Transverse colon (tissue), 4 donors: ENCODE results near the gene EIF2A. TPM values are rescaled to one million over a fixed set of nuclear protein-coding genes. Genes with fewer than 3 reads are reported as not detected.
"Not testable (repeated sequence)": the region's sequence is repeated elsewhere in the genome, so short reads cannot be mapped to it uniquely, and the experiment has no call there.

Source experiments
- DNase-seq: peaks from one replicate; pipeline ENCODE4 v3.0.0-alpha.2; 2019
- H3K27ac ChIP-seq, 4 donors: fragments of 200-600 bp; sonication (generic); 2 replicates each; pipeline ENCODE4 v1.5.1; 2016 to 2018; ENCODE audit warnings: inconsistent platforms in 4 of 4
- H3K27me3 ChIP-seq: fragments of 200-600 bp; sonication (generic); 2 replicates; pipeline ENCODE4 v1.5.1; 2017; ENCODE audit warnings: inconsistent platforms
- H3K36me3 ChIP-seq, 4 donors: fragments of 200-600 bp; sonication (generic); 2 replicates each; pipeline ENCODE4 v1.5.1; 2017 to 2019; ENCODE audit warnings: inconsistent platforms in 4 of 4
- H3K4me1 ChIP-seq, 4 donors: fragments of 200-600 bp; sonication (generic); 2 replicates each; pipeline ENCODE4 v1.5.1; 2017 to 2020; ENCODE audit warnings: inconsistent platforms in 4 of 4
- H3K4me3 ChIP-seq, 4 donors: fragments of 200-600 bp; sonication (generic); 1 replicate in 1 of 4; 2 replicates in 3 of 4; pipeline versions ENCODE4 v1.5.1 to v1.6.1; 2017 to 2019; ENCODE audit warnings: inconsistent platforms in 4 of 4
- H3K9me3 ChIP-seq, 2 donors: fragments of 200-600 bp; sonication (generic); 2 replicates each; pipeline ENCODE4 v1.5.1; 2017 to 2019; ENCODE audit warnings: inconsistent platforms in 2 of 2
- EP300 ChIP-seq: sonication (generic); formaldehyde crosslinking; IDR thresholded peaks from one replicate; pipeline ENCODE4 v1.6.1; 2017; ENCODE audit warnings: antibody characterized with exemption, low read depth
- POLR2A ChIP-seq: fragments of 450-650 bp; IDR thresholded peaks from one replicate; pipeline ENCODE4 v1.6.1; 2016; ENCODE audit warnings: antibody characterized with exemption, mild to moderate bottlenecking, moderate library complexity
- POLR2AphosphoS5 ChIP-seq, 3 donors: sonication (generic); formaldehyde crosslinking; IDR thresholded peaks; one replicate each; pipeline ENCODE4 v1.6.1; 2016; ENCODE audit warnings: antibody characterized with exemption in 3 of 3
- WGBS, 2 donors: methylation state at CpG; one replicate each; pipeline ENCODE4 v1.1.5; 2018; ENCODE audit warnings: low coverage in 1 of 2; 5-methylcytosine and 5-hydroxymethylcytosine counted together
- in situ Hi-C, 4 donors: fragments of 200-750 bp; cut with MboI; loops; one replicate each; pipeline versions ENCODE4 v1.15.0 to v1.15.1; 2017; ENCODE audit warnings: low sequenced_read_pairs in 3 of 4, low pct_ligation_motif_present in 1 of 4, low pct_unique_long_range_greater_than_20kb in 1 of 4
- intact Hi-C: fragments of 100-400 bp; cut with DNase I; formaldehyde crosslinking; loops from one replicate; pipeline ENCODE4 v1.15.1; 2023; ENCODE audit warnings: low total_unique reads
- total RNA-seq, 4 donors: library from RNA; depleted of rRNA; stranded (reverse); fragments of >200 nt; gene quantifications; one replicate each; pipeline ENCODE4 v1.1.0, GENCODE V29; 2016
- TF ChIP-seq, protein P1 (sequence below), 5 experiments: fragments of 200-600 bp in 3 of 5; fragments of 450-650 bp in 2 of 5; sonication (generic) in 3 of 5; IDR thresholded peaks; 1 replicate in 2 of 5; 2 replicates in 3 of 5; pipeline ENCODE4 v1.5.1; 2016 to 2017; ENCODE audit warnings: antibody characterized with exemption in 5 of 5, inconsistent platforms in 3 of 5, mild to moderate bottlenecking in 2 of 5, moderate library complexity in 1 of 5

The EIF2A gene
- total RNA-seq, 4 donors from 2014 or later = 20.9 to 132 (median 72.2) TPM

DNA sequence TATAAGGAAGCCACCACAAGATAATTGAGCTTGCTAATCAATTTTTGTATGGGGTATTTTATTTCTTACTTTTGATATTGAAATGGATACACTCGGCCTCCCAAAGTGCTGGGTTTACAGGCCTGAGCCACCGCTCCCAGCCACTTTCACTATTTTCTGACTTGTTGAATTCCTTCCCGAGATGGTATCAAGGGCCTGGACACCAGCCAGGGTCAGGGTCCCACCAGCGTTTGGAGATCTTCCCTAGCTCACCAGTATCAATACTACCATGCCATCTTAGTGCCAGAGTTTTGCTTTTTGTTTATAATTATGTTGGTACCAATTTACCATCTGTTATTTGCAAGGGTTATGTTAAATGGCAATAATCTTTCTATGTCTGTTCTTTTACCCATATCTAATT lies 51.1 kb downstream of the EIF2A start:
- H3K36me3 ChIP-seq = no peaks in the 10 kb centered on the region
- peaks cover 0 to 7% (median 5%) of the 10 kb centered on the region in 4 donors for H3K4me1 ChIP-seq
- no peaks in the 10 kb centered on the region for H3K27me3 ChIP-seq
- TF ChIP-seq POLR2AphosphoS5 (IDR thresholded peaks at IDR 0.05) (no peak), EP300 (no peak), POLR2A (no peak)
- TF ChIP-seq, protein P1, sequence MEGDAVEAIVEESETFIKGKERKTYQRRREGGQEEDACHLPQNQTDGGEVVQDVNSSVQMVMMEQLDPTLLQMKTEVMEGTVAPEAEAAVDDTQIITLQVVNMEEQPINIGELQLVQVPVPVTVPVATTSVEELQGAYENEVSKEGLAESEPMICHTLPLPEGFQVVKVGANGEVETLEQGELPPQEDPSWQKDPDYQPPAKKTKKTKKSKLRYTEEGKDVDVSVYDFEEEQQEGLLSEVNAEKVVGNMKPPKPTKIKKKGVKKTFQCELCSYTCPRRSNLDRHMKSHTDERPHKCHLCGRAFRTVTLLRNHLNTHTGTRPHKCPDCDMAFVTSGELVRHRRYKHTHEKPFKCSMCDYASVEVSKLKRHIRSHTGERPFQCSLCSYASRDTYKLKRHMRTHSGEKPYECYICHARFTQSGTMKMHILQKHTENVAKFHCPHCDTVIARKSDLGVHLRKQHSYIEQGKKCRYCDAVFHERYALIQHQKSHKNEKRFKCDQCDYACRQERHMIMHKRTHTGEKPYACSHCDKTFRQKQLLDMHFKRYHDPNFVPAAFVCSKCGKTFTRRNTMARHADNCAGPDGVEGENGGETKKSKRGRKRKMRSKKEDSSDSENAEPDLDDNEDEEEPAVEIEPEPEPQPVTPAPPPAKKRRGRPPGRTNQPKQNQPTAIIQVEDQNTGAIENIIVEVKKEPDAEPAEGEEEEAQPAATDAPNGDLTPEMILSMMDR (IDR thresholded peaks at IDR 0.05) = no peak
- DNase-seq = no peak
- H3K27ac ChIP-seq = no peak overlapping the region
- H3K9me3 ChIP-seq = no peaks in the 10 kb centered on the region
- 89 to 90% methylated on average over 4 of the region's 4 CpGs for WGBS, 2 donors
- intact Hi-C loops (no loop called here), in situ Hi-C loops (no loop called here)
- no peak overlapping the region for H3K4me3 ChIP-seq

DNA sequence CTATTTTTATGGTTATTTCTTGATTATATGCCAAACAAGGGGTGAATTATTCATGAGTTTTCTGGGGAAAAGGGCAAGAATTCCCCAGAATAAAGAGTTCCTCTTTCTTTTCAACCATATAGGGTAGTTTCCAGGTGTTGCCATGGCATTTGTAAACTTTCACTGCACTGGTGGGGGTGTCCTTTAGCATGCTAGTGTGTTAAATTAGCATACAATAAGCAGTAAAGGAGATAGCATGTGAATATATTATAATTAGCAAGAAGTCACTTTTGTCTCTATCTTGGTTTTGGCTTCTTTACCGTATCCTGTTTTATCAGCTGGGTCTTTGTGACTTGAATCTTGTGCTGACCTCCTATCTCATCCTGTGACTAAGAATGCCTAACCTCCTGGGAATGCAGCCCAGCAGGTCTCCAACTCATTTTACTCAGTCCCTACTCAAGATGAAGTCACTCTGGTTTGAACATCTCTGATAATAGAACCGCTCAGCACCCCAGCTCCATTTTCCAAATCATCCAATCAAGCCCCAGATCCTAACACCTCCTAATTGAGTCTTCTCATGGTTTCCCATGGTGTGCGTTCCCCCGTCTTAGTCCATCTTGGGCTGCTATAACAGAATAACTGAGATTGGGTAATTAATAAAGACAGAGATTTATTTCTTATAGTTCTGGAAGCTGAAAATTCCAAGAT lies 53.2 kb downstream of the EIF2A start:
- peaks cover 5 to 17% (median 14%) of the 10 kb centered on the region in 4 donors for H3K4me1 ChIP-seq
- no peaks in the 10 kb centered on the region for H3K36me3 ChIP-seq
- intact Hi-C loops (no loop called here), in situ Hi-C loops (loop anchor here in 1 of 4 donors (10.0 kb wide), 1 partner anchor 165 kb away; the partner anchor contains the start of gene SIAH2)
- no peaks in the 10 kb centered on the region for H3K27me3 ChIP-seq
- H3K4me3 ChIP-seq = no peak overlapping the region
- no peak for TF ChIP-seq EP300
- no peak for TF ChIP-seq POLR2A
- no peak for TF ChIP-seq POLR2AphosphoS5 (IDR thresholded peaks at IDR 0.05)
- TF ChIP-seq, protein P1 (IDR thresholded peaks at IDR 0.05) = no peak
- no peak for DNase-seq
- H3K27ac ChIP-seq = no peak overlapping the region
- no peaks in the 10 kb centered on the region for H3K9me3 ChIP-seq
- 64 to 75% methylated on average over 4 of the region's 4 CpGs for WGBS, 2 donors

DNA sequence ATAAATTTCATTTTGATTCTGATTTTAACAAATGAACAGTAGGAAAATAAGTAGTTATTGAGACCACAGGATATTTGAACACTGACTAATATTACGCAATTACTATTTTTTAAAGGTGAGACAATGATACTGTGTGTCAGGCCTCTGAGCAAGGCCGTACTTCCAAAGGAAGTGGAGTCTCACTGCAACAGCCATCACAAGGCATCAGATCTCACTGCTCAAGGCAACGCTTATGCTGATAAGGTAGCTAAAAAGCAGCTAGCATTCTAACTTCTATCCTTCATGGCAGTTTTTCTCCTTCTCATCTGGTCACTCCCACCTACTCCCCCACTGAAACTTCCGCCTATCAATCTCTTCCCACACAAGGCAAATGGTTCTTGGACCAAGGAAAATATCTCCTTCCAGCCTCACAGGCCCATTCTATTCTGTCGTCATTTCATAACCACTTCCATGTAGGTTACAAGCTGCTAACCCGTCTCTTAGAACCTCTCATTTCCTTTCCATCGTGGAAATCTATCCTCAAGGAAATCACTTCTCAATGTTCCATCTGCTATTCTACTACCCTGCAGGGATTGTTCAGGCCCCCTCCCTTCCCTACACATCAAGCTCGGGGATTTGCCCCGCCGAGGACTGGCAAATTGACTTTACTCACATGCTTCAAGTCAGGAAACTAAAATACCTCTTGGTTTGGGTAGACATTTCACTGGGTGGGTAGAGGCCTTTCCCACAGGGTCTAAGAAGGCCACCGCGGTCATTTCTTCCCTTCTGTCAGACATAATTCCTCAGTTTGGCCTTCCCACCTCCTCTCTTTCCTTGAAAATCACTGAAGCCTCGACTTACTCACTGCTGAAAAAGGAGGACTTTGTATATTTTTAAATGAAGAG lies 54.3 kb downstream of the EIF2A start:
- H3K9me3 ChIP-seq, H3K27ac ChIP-seq, DNase-seq, H3K36me3 ChIP-seq, H3K27me3 ChIP-seq, H3K4me3 ChIP-seq, intact Hi-C loops: not testable (repeated sequence)
- in situ Hi-C loops = loop anchor here in 1 of 4 donors (10.0 kb wide), 1 partner anchor 164 kb away; the partner anchor contains the start of gene SIAH2
- WGBS, 2 donors = 85 to 86% methylated on average over 13 of the region's 13 CpGs
- H3K4me1 ChIP-seq = peaks cover 12 to 28% (median 22%) of the 10 kb centered on the region in 4 donors

DNA sequence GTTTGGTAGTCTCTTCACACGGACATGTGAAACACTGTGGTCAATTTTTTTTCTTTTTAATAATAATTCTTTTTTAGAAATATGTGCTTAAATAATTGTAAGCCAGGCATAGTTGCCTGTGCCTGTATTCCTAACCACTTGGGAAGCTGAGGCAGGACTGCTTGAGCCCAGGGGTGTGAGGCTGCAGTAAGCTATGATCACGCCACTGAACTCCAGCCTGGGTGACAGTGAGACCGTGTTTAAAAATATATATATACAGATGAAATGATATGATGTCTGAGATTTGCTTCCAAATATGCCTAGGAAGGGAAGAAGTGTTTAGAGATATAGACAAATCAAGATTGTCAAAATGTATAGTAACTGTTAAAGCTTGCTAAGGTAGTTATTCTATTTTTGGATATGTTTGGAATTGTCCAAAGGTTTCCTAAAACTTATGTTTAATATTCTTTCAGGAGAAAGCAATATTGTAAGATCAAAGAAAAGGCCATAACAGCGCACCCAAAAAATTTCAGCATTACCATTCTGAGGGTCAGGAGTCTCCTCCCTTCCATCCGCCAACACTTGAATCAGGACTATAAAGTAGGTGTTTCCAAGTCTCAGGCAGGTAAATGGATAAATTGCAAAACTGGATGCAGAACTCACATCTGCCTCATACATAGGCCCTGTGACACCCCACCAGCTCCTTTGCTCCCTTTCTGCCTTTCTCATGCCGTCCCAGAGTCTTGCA lies 56.0 kb downstream of the EIF2A start:
- peak overlapping the region; percentile 96 to 98 (median 97) for H3K27ac ChIP-seq
- TF ChIP-seq EP300 (no peak), POLR2AphosphoS5 (IDR thresholded peaks at IDR 0.05) (no peak), POLR2A (no peak)
- TF ChIP-seq, protein P1 (IDR thresholded peaks at IDR 0.05) = no peak
- no peaks in the 10 kb centered on the region for H3K9me3 ChIP-seq
- H3K27me3 ChIP-seq = no peaks in the 10 kb centered on the region
- no peaks in the 10 kb centered on the region for H3K36me3 ChIP-seq
- intact Hi-C loops (no loop called here), in situ Hi-C loops (loop anchor here in 1 of 4 donors (10.0 kb wide), 1 partner anchor 162 kb away; the partner anchor contains the start of gene SIAH2)
- WGBS, 2 donors = 25 to 28% methylated on average over 5 to 6 of the region's 6 CpGs
- no peak for DNase-seq
- H3K4me1 ChIP-seq = peaks cover 17 to 41% (median 28%) of the 10 kb centered on the region in 4 donors
- H3K4me3 ChIP-seq = peak overlapping the region in 3 of 4 donors; percentile 63 to 73 (median 63)
